ENCODE data around the gene PCDHA9. TPM values are rescaled to one million over a fixed set of nuclear protein-coding genes. Genes with fewer than 3 reads are reported as not detected.
A peak's percentile ranks its signal among the peaks of the same experiment; 100 is the strongest.
"Not testable (repeated sequence)": the region's sequence is repeated elsewhere in the genome, so short reads cannot be mapped to it uniquely, and the experiment has no call there.

PCDHA9 gene
- total RNA-seq, 1 experiment from 2014 or later = 0.02 TPM

DNA sequence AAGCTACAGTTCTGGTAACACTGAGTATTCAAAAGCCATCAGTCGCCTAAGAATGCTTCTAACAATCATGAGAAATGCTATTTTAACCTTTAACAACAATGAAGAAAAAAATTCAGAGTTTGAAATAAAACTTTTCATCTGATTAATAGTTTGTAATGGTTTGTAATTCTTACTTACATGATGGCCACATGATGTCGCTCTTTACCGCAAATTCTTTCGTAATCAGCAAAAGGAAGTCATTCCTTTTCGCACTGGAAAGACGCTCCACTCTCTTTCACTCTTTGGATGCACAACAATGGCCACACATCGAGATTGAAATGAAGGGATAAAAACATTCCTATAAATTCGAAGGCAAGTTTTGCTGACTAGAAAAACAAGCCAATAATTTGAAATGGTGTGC lies 14.2 kb upstream of the PCDHA9 start, which contains the start of gene PCDHA7:
Gene PCDHA7, plus strand, starts transcription at position 277 of the 400 bp plus-strand sequence. Its CDS starts 115 bp downstream, at position 392.
- DNase-seq (ENCODE audit: extremely low read depth, low read depth) = peak; percentile 26

DNA sequence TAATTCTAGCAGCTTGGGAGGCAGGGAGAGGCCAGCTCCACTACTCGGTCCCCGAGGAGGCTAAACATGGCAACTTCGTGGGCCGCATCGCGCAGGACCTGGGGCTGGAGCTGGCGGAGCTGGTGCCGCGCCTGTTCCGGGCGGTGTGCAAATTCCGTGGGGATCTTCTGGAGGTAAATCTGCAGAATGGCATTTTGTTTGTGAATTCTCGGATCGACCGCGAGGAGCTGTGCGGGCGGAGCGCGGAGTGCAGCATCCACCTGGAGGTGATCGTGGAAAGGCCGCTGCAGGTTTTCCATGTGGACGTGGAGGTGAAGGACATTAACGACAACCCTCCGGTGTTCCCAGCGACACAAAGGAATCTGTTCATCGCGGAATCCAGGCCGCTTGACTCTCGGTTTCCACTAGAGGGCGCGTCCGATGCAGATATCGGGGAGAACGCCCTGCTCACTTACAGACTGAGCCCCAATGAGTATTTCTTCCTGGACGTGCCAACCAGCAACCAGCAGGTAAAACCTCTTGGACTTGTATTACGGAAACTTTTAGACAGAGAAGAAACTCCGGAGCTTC lies 13.7 kb upstream of the PCDHA9 start:
- DNase-seq (ENCODE audit: extremely low read depth, low read depth) = not testable (repeated sequence)

DNA sequence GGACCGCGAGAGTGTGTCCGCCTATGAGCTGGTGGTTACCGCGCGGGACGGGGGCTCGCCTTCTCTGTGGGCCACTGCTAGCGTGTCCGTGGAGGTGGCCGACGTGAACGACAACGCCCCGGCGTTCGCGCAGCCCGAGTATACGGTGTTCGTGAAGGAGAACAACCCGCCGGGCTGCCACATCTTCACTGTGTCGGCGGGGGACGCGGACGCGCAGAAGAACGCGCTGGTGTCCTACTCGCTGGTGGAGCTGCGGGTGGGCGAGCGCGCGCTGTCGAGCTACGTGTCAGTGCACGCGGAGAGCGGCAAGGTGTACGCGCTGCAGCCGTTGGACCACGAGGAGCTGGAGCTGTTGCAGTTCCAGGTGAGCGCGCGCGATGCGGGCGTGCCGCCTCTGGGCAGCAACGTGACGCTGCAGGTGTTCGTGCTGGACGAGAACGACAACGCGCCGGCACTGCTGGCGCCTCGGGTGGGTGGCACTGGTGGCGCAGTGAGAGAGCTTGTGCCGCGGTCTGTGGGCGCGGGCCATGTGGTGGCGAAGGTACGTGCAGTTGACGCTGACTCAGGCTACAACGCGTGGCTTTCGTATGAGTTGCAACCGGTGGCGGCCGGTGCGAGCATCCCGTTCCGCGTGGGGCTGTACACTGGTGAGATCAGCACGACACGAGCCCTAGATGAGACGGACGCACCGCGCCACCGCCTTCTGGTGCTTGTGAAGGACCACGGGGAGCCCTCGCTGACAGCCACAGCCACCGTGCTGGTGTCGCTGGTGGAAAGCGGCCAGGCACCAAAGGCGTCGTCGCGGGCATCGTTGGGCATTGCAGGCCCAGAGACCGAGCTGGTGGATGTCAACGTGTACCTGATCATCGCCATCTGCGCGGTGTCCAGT lies 12.3 kb upstream of the PCDHA9 start:
- DNase-seq (ENCODE audit: extremely low read depth, low read depth) = no peak

DNA sequence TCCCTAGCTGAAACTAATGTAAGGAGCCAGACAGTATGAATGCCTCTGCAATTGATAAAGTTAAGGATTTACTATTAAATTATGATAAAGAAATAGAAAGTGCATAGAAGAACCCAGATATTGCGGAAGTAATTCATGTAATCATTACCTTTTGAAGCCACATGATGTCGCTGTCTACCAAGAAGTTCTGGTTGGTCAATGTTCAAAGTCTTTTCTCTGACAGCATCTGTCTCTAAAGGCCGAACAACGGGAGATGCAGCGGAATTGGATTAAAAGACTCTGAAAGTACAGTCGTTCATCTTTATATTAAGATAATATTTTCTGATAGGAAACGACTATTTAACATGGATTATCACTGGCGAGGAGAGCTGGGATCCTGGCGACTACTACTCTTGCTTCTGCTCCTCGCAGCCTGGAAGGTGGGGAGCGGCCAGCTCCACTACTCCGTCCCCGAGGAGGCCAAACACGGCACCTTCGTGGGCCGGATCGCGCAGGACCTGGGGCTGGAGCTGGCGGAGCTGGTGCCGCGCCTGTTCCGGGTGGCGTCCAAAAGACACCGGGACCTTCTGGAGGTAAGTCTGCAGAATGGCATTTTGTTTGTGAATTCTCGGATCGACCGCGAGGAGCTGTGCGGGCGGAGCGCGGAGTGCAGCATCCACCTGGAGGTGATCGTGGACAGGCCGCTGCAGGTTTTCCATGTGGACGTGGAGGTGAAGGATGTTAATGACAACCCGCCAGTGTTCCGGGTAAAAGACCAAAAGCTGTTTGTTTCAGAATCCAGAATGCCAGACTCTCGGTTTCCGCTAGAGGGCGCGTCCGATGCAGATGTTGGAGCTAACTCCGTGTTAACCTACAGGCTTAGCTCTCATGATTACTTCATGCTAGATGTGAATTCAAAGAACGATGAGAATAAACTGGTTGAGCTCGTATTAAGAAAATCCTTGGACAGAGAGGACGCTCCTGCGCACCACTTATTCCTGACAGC lies 6.9 kb upstream of the PCDHA9 start, which contains the start of gene PCDHA8:
Gene PCDHA8, plus strand, starts transcription at position 210 of the 985 bp plus-strand sequence. Its CDS starts 135 bp downstream, at position 345.
- peak; percentile 46 for DNase-seq (ENCODE audit: extremely low read depth, low read depth)

DNA sequence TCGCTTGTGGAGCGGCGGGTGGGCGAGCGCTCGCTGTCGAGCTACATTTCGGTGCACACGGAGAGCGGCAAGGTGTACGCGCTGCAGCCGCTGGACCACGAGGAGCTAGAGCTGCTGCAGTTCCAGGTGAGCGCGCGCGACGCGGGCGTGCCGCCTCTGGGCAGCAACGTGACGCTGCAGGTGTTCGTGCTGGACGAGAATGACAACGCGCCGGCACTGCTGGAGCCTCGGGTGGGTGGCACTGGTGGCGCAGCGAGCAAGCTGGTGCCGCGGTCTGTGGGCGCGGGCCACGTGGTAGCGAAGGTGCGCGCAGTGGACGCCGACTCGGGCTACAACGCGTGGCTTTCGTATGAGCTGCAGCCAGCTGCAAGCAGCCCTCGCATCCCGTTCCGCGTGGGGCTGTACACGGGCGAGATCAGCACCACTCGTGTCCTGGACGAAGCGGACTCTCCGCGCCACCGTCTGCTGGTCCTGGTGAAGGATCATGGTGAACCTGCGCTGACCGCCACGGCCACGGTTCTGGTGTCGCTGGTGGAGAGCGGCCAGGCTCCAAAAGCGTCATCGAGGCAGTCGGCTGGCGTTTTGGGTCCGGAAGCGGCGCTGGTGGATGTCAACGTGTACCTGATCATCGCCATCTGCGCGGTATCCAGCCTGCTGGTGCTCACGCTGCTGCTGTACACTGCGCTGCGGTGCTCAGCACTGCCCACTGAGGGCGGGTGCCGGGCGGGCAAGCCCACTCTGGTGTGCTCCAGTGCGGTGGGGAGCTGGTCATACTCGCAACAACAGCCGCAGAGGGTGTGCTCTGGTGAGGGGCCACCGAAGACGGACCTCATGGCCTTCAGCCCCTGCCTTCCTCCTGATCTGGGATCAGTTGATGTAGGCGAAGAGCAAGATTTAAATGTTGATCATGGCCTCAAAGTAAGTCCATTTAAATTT lies 5.1 kb upstream of the PCDHA9 start:
- DNase-seq (ENCODE audit: extremely low read depth, low read depth) = no peak

DNA sequence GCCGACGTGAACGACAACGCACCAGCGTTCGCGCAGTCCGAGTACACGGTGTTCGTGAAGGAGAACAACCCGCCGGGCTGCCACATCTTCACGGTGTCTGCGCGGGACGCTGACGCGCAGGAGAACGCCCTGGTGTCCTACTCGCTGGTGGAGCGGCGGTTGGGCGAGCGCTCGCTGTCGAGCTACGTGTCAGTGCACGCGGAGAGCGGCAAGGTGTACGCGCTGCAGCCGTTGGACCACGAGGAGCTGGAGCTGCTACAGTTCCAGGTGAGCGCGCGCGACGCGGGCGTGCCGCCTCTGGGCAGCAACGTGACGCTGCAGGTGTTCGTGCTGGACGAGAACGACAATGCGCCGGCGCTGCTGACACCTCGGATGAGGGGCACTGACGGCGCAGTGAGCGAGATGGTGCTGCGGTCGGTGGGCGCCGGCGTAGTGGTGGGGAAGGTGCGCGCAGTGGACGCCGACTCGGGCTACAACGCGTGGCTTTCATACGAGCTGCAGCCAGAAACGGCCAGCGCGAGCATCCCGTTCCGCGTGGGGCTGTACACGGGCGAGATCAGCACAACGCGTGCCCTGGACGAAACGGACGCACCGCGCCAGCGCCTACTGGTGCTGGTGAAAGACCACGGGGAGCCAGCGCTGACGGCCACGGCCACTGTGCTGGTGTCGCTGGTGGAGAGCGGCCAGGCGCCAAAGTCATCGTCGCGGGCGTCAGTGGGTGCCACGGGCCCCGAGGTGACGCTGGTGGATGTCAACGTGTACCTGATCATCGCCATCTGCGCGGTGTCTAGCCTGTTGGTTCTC lies 1.9 kb downstream of the PCDHA9 start:
- not testable (repeated sequence) for DNase-seq (ENCODE audit: extremely low read depth, low read depth)

DNA sequence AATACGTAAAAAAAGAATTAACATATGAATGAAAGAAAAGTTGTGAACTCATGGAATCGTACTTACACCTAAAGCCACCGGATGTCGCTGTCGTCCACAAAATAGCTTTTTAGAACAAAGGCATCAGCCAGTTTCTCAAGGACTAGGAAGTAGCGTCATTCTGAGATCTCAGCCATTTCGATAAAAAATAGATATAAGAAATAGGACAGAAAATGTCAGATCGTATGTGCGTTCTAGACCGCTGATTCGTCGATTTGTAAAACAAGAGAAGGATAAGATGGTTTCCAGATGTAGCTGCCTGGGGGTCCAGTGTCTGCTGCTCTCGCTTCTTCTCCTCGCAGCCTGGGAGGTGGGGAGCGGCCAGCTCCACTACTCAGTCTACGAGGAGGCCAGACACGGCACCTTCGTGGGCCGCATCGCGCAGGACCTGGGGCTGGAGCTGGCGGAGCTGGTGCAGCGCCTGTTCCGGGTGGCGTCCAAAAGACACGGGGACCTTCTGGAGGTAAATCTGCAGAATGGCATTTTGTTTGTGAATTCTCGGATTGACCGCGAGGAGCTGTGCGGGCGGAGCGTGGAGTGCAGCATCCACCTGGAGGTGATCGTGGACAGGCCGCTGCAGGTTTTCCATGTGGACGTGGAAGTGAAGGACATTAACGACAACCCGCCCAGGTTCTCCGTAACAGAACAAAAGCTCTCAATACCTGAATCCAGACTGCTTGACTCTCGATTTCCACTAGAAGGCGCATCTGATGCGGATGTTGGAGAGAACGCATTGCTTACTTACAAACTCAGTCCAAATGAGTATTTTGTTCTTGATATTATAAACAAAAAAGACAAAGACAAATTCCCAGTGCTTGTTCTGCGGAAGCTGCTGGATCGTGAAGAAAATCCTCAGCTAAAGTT lies 7.8 kb downstream of the PCDHA9 start, which contains the start of gene PCDHA10:
Gene PCDHA10, plus strand, starts transcription at position 126 of the 903 bp plus-strand sequence. Its CDS starts 152 bp downstream, at position 278.
- DNase-seq (ENCODE audit: extremely low read depth, low read depth) = peak; percentile 39

DNA sequence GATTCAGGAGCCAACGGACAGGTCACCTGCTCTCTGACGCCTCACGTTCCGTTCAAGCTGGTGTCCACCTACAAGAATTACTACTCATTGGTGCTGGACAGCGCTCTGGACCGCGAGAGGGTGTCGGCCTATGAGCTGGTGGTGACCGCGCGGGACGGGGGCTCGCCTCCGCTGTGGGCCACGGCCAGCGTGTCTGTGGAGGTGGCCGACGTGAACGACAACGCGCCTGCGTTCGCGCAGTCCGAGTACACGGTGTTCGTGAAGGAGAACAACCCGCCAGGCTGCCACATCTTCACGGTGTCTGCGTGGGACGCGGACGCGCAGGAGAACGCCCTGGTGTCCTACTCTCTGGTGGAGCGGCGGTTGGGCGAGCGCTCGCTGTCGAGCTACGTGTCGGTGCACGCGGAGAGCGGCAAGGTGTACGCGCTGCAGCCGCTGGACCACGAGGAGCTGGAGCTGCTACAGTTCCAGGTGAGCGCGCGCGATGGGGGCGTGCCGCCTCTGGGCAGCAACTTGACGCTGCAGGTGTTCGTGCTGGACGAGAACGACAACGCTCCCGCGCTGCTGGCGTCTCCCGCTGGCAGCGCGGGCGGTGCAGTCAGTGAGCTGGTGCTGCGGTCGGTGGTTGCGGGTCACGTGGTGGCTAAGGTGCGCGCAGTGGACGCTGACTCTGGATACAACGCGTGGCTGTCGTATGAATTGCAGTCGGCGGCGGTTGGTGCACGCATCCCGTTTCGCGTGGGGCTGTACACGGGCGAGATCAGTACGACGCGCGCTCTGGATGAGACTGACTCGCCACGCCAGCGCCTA lies 9.2 kb downstream of the PCDHA9 start:
- DNase-seq (ENCODE audit: extremely low read depth, low read depth) = no peak

DNA sequence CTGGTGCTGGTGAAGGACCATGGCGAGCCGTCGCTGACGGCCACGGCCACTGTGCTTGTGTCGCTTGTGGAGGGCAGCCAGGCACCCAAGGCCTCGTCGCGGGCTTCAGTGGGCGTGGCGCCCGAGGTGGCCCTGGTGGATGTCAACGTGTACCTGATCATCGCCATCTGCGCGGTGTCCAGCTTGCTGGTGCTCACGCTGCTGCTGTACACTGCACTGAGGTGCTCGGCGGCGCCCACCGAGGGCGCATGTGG lies 9.7 kb downstream of the PCDHA9 start:
- no peak for DNase-seq (ENCODE audit: extremely low read depth, low read depth)

DNA sequence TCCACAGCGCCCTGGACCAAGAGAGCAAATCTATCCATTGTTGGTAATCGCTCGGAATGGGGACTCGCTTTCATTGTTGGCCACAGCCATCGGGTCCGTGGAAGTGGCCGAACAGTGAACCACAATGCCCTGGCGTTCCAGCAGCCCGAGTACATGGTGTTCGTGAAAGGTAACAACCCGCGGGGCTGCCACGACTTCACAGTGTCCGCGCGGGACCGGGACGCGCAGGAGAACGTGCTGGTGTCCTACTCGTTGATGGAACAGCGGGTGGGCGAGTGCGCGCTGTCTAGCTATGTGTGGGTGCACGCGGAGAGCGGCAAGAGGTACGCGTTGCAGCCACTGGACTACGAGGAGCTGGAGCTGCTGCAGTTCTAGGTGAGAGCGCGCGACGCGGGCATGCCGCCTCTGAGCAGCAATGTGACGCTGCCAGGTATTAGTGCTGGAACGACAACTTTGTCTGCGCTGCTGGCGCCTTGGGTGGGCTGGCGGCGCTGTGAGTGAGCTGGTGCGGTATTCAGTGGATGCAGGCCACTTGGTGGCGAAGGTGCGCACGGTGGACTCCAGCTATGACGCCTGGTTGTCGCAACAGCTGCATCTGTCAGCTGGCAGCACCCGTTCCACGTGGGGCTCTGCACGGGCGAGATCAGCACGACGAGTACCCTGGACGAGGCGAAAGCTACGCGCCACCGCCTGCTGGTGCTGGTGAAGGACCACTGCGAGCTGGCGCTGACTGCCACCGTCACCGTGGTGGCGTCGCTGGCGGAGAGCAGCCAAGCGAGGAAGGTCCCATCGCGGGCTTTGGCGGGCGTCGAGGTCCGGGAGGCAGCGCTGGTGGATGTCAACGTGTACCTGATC lies 14.5 kb downstream of the PCDHA9 start:
- no peak for DNase-seq (ENCODE audit: extremely low read depth, low read depth)

DNA sequence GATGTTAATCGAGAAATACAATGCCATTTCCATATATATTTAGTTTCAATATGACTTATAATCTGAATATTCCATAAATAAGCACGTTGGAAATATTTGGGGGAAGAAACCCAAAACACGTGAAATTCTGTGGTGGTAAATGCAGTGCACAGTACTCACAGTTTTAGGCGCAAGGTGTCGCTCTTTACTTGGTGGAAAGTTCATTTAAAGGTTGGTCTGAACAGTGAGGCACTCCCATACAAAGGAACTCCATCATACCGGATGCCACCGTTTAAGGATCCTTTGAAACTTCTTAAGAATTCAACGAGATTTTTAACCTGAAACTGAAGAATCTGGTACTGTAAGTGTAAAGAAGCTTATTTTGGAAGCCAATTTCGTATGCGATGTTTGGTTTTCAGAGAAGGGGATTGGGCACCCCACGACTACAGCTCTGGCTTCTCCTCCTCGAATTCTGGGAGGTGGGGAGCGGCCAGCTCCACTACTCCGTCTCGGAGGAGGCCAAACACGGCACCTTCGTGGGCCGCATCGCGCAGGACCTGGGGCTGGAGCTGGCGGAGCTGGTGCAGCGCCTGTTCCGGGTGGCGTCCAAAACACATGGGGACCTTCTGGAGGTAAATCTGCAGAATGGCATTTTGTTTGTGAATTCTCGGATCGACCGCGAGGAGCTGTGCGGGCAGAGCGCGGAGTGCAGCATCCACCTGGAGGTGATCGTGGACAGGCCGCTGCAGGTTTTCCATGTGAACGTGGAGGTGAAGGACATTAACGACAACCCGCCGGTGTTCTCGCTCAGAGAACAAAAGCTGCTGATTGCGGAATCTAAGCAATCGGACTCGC lies 20.8 kb downstream of the PCDHA9 start, which contains the start of gene PCDHA11:
Gene PCDHA11, plus strand, starts transcription at position 237 of the 834 bp plus-strand sequence. Its CDS starts 147 bp downstream, at position 384.
- no peak for DNase-seq (ENCODE audit: extremely low read depth, low read depth)

DNA sequence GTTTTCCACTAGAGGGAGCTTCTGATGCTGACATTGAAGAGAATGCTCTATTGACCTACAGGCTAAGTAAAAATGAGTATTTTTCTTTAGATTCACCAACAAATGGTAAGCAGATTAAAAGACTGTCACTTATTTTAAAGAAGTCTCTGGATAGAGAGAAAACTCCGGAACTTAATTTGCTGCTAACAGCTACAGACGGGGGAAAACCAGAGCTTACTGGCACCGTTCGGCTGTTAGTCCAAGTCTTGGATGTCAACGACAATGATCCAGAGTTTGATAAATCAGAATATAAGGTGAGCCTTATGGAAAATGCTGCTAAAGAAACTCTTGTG lies 21.3 kb downstream of the PCDHA9 start:
- DNase-seq (ENCODE audit: extremely low read depth, low read depth) = no peak

DNA sequence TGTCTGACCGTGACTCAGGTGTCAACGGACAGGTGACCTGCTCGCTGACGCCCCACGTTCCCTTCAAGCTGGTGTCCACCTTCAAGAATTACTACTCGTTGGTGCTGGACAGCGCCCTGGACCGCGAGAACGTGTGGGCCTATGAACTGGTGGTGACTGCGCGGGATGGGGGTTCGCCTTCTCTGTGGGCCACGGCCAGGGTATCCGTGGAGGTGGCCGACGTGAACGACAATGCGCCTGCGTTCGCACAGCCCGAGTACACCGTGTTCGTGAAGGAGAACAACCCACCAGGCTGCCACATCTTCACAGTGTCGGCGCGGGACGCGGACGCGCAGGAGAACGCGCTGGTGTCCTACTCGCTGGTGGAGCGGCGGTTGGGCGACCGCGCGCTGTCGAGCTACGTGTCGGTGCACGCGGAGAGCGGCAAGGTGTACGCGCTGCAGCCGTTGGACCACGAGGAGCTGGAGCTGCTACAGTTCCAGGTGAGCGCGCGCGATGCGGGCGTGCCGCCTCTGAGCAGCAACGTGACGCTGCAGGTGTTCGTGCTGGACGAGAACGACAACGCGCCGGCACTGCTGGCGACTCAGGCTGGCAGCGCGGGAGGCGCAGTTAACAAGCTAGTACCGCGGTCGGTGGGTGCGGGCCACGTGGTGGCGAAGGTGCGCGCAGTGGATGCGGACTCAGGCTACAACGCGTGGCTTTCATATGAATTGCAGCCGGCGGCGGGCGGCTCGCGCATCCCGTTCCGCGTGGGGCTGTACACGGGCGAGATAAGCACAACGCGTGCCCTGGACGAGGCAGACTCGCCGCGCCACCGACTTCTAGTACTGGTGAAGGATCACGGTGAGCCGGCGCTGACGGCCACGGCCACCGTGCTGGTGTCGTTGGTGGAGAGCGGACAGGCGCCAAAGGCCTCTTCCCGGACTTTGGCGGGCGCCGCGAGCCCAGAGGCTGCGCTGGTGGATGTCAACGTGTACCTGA lies 22.3 kb downstream of the PCDHA9 start:
- no peak for DNase-seq (ENCODE audit: extremely low read depth, low read depth)
